ENCODE data around the gene AOX1. TPM values are rescaled to one million over a fixed set of nuclear protein-coding genes. Genes with fewer than 3 reads are reported as not detected.

AOX1 gene
- total and polyA plus RNA-seq, 2 of the 8 experiments (the other 6 are each of a cell fraction or from before 2014, with no cell fraction given), result 5.6 to 8.3 TPM

GRCh38 chr2:200604571-200605255, 18.9 kb downstream of the AOX1 start:
- H3K4me1 ChIP-seq (replicated peaks in 1 of 4; ENCODE audit: control insufficient read depth in 3 of 4, insufficient read depth in 4 of 4, low read length in 3 of 4), result no peaks in the 10 kb centered on the region
- no peak overlapping the region for H3K14ac ChIP-seq (ENCODE audit: insufficient read length)
- no peak overlapping the region for H3K56ac ChIP-seq (replicated peaks; ENCODE audit: insufficient read length, low read depth, low read length)
- H2BK5ac ChIP-seq (ENCODE audit: low read depth, low read length), result no peak overlapping the region
- H3K79me2 ChIP-seq (ENCODE audit: control insufficient read depth in 1 of 2, insufficient read depth in 2 of 2, low read length in 2 of 2), result no peaks in the 10 kb centered on the region
- H3K27ac ChIP-seq (ENCODE audit: low read depth, low read length), result no peak overlapping the region
- no peaks in the 10 kb centered on the region; the same call in 1 of the 2 replicates for H3K23me2 ChIP-seq (ENCODE audit: low read depth, low read length)
- H3K18ac ChIP-seq (ENCODE audit: extremely low read depth, low read length), result no peak overlapping the region
- no peak overlapping the region for H4K5ac ChIP-seq (ENCODE audit: insufficient read length, low read depth, low read length)
- H2AFZ ChIP-seq (ENCODE audit: low read length), result no peak overlapping the region
- H4K91ac ChIP-seq (replicated peaks; ENCODE audit: insufficient read length, low read length), result no peak overlapping the region
- no peak overlapping the region for H4K8ac ChIP-seq (ENCODE audit: extremely low read depth, insufficient read depth, low read length)
- FAIRE-seq (no peak), DNase-seq (ENCODE audit: low read depth in 1 of 2, low spot score in 2 of 2) (no peak)
- no peaks in the 10 kb centered on the region for H4K20me1 ChIP-seq (replicated peaks in 1 of 2; ENCODE audit: control insufficient read depth in 1 of 2, insufficient read depth in 2 of 2, low read length in 2 of 2)
- no peak overlapping the region for H2BK120ac ChIP-seq (replicated peaks; ENCODE audit: low read depth, low read length)
- ChIA-PET CTCF (ENCODE audit: partially characterized antibody) (interaction anchor here (0.7 to 1.9 kb wide), 3 partner anchors 14 to 26 kb away, joined by 3 to 8 read pairs (median 3); partner anchors contain the start of gene AOX1), POLR2A (ENCODE audit: partially characterized antibody) (no interaction called here)
- H2BK20ac ChIP-seq (ENCODE audit: low read length), result no peak overlapping the region
- no peak overlapping the region for H3K4ac ChIP-seq (replicated peaks; ENCODE audit: insufficient read length, low read depth, low read length)
- H3K79me1 ChIP-seq (ENCODE audit: low read depth, low read length), result no peaks in the 10 kb centered on the region
- WGBS, 2 experiments (ENCODE audit: extremely low coverage in 1 of 2, insufficient coverage in 1 of 2, insufficient read length in 1 of 2, insufficient replicate concordance in 2 of 2, low coverage in 1 of 2, low lambda C conversion rate in 2 of 2, missing lambda C conversion rate in 1 of 2), result 77% methylated on average over 5 of the region's 5 CpGs; no CpG with 5 or more reads in 1 of the 2 experiments
- H2BK15ac ChIP-seq (ENCODE audit: low read length), result no peak overlapping the region
- no peak overlapping the region for H3K9ac ChIP-seq (replicated peaks in 1 of 4; ENCODE audit: extremely low read depth in 1 of 4, low read depth in 3 of 4, low read length in 3 of 4)
- no peak overlapping the region for H3K23ac ChIP-seq (ENCODE audit: insufficient read length)
- H3K27me3 ChIP-seq (replicated peaks in 1 of 4; ENCODE audit: control insufficient read depth in 3 of 4, extremely low read depth in 1 of 4, insufficient read depth in 3 of 4, low read length in 3 of 4), result no peaks in the 10 kb centered on the region
- H2BK12ac ChIP-seq (ENCODE audit: low read depth, low read length), result no peak overlapping the region
- H3K36me3 ChIP-seq (ENCODE audit: control insufficient read depth in 2 of 4, insufficient read depth in 4 of 4, low read length in 3 of 4), result no peaks in the 10 kb centered on the region
- no peak overlapping the region for H2AK5ac ChIP-seq (ENCODE audit: low read depth, low read length)
- no peaks in the 10 kb centered on the region for H3K9me3 ChIP-seq (ENCODE audit: insufficient read depth in 2 of 2, low read depth in 1 of 2, low read length in 1 of 2)
- H3K4me2 ChIP-seq (ENCODE audit: insufficient read depth in 1 of 2, low read depth in 2 of 2, low read length in 2 of 2), result no peak overlapping the region
- no peak overlapping the region for H3K4me3 ChIP-seq (ENCODE audit: extremely low read depth in 1 of 4, insufficient read depth in 2 of 4, low read depth in 3 of 4, low read length in 4 of 4)
- TF ChIP-seq SP4 (IDR thresholded peaks at IDR 0.05; ENCODE audit: low read length) (no peak), ASH2L (IDR thresholded peaks at IDR 0.05; ENCODE audit: low read length) (no peak), RXRA (IDR thresholded peaks at IDR 0.05; ENCODE audit: insufficient read depth, low read depth, low read length) (no peak), BACH1 (IDR thresholded peaks at IDR 0.05; ENCODE audit: low read length) (no peak), E2F6 (IDR thresholded peaks at IDR 0.05) (no peak), FOSL1 (IDR thresholded peaks at IDR 0.05; ENCODE audit: insufficient read depth, low read depth, low read length) (no peak), BCL11A (IDR thresholded peaks at IDR 0.05; ENCODE audit: low read depth in 2 of 2, low read length in 2 of 2) (no peak), HDAC2 (IDR thresholded peaks at IDR 0.05; ENCODE audit: borderline replicate concordance in 1 of 2, low read depth in 2 of 2, low read length in 2 of 2) (no peak), USF2 (IDR thresholded peaks at IDR 0.05; ENCODE audit: low read length) (no peak), JUND (IDR thresholded peaks at IDR 0.05; ENCODE audit: low read length) (no peak), SAP30 (IDR thresholded peaks at IDR 0.05; ENCODE audit: insufficient read depth, insufficient replicate concordance, low read length) (no peak)
